EL (cell line): ENCODE data around the gene LYZL1.
"Not testable (repeated sequence)": the region's sequence is repeated elsewhere in the genome, so short reads cannot be mapped to it uniquely, and the experiment has no call there.

Source experiments
- DNase-seq: peaks from one replicate; pipeline ENCODE4 v3.0.0-alpha.2; 2016

The LYZL1 gene

GRCh38 chr10:29310463-29310862 lies 21.6 kb downstream of the LYZL1 start:
- DNase-seq: peak; percentile 43

- DNase-seq: peak; percentile 54
Measured at GRCh38 chr10:29313071-29313470, 24.2 kb downstream of the LYZL1 start.

GRCh38 chr10:29314726-29315125 lies 25.9 kb downstream of the LYZL1 start:
- DNase-seq: no peak

- no peak for DNase-seq
Measured at GRCh38 chr10:29315814-29316213, 26.9 kb downstream of the LYZL1 start.

GRCh38 chr10:29316308-29317026 lies 27.6 kb downstream of the LYZL1 start:
- DNase-seq: no peak

- DNase-seq: peak; percentile 46
Measured at GRCh38 chr10:29317027-29317420, 28.2 kb downstream of the LYZL1 start.

- DNase-seq: no peak
Measured at GRCh38 chr10:29317423-29318021, 28.7 kb downstream of the LYZL1 start.

- peak; percentile 66 for DNase-seq
Measured at GRCh38 chr10:29318141-29319071, 29.5 kb downstream of the LYZL1 start.

- no peak for DNase-seq
Measured at GRCh38 chr10:29319205-29319781, 30.4 kb downstream of the LYZL1 start.

GRCh38 chr10:29320680-29321121 lies 31.8 kb downstream of the LYZL1 start:
- DNase-seq: not testable (repeated sequence)

GRCh38 chr10:29321656-29322055 lies 32.8 kb downstream of the LYZL1 start:
- no peak for DNase-seq

- DNase-seq: no peak
Measured at GRCh38 chr10:29322918-29323317, 34.0 kb downstream of the LYZL1 start.

GRCh38 chr10:29323367-29323766 lies 34.5 kb downstream of the LYZL1 start:
- DNase-seq: no peak

GRCh38 chr10:29324220-29324841 lies 35.5 kb downstream of the LYZL1 start:
- DNase-seq: peak; percentile 72

GRCh38 chr10:29326299-29326698 lies 37.4 kb downstream of the LYZL1 start:
- DNase-seq: no peak

- DNase-seq: no peak
Measured at GRCh38 chr10:29326886-29327745, 38.2 kb downstream of the LYZL1 start.

GRCh38 chr10:29327746-29328102 lies 38.9 kb downstream of the LYZL1 start:
- no peak for DNase-seq

- peak; percentile 84 for DNase-seq
Measured at GRCh38 chr10:29328983-29329382, 40.1 kb downstream of the LYZL1 start.

- peak; percentile 47 for DNase-seq
Measured at GRCh38 chr10:29329420-29329819, 40.5 kb downstream of the LYZL1 start.

GRCh38 chr10:29332061-29332760 lies 43.3 kb downstream of the LYZL1 start:
- no peak for DNase-seq

GRCh38 chr10:29332761-29333148 lies 43.9 kb downstream of the LYZL1 start:
- no peak for DNase-seq
